DOHH2 (cell line): ENCODE results near the gene LRRC56.

Experiments used
- CTCF ChIP-seq: fragments of 200-600 bp; sonication (generic); IDR thresholded peaks from one replicate; pipeline ENCODE4 v1.5.1; 2014; ENCODE audit warnings: antibody characterized with exemption, mild to moderate bottlenecking, low read depth, low read length; ENCODE audit not compliant: poor library complexity, severe bottlenecking
- EZH2phosphoT487 ChIP-seq: fragments of 200-600 bp; sonication (generic); IDR thresholded peaks from 2 replicates; pipeline ENCODE4 v1.6.1; 2017; ENCODE audit warnings: borderline replicate concordance, mild to moderate bottlenecking, antibody characterized with exemption, low read length, moderate library complexity, mixed read lengths

DNA sequence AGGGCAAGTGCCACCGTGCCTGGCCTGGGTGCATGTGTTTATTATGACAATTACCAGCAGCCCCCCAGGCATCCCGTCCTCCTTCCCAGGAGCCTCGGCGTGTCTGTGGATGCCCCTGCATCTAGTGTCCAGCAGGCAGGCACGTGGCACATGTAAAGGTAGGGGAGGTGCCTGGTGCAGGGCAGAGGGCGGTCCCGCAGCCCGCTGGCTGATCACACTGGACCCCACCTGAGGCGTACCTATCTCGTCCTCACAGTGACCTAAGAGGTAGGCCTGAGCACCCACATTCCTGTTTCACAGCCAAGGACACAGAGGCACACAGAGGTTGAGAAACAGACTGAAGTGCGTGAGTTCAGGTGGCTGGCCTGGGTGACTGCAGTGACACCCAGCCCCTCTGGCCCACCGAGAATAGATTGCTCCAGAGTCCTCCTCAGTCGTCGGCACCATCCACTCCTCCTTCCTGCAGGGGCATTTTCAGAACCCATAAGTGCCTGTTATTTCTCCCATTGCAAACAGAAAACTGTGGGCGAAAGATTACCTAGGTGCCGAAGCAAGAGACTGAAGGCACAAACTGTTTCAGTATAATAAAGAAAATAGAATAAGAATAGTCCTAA is 35.9 kb downstream of the LRRC56 start:
- TF ChIP-seq CTCF = no peak
- TF ChIP-seq EZH2phosphoT487 = no peak
